OCI-LY7 (cell line): ENCODE data around the gene PAX7. TPM values are rescaled to one million over a fixed set of nuclear protein-coding genes. Genes with fewer than 3 reads are reported as not detected.

ENCODE experiments used
- BruUV-seq: library from RNA; stranded (reverse); fragments of 400-500 nt; replicated peaks from 2 replicates; lab custom pipeline; 2021; lab: Mats Ljungman, UMichigan
- CTCF ChIA-PET: fragments of 300-600 bp; sonication (Branson Sonifier 250); formaldehyde crosslinking; loops from one replicate; lab custom pipeline; 2022; ENCODE audit warnings: antibody characterized with exemption; ENCODE audit not compliant: unreplicated experiment; lab: Charles Lee
- POLR2A ChIA-PET: fragments of 300-600 bp; sonication (Branson Sonifier 250); formaldehyde crosslinking; loops from one replicate; lab custom pipeline; 2022; ENCODE audit warnings: antibody characterized with exemption; lab: Charles Lee
- DNase-seq: peaks from one replicate; pipeline ENCODE4 v3.0.0-alpha.2; 2015; ENCODE audit warnings: low spot score
- H2AFZ ChIP-seq: fragments of 200-600 bp; sonication (generic), shearing (Covaris generic); 2 replicates; pipeline ENCODE4 v1.6.1; 2014; ENCODE audit warnings: mild to moderate bottlenecking, antibody characterized with exemption, low read length, moderate library complexity
- H3K27ac ChIP-seq: fragments of 200-600 bp; sonication (generic); 2 replicates; pipeline ENCODE4 v1.5.1; 2014; ENCODE audit warnings: mixed run types, low read depth, mild to moderate bottlenecking, moderate library complexity, low read length, inconsistent platforms; ENCODE audit not compliant: poor library complexity, severe bottlenecking
- H3K36me3 ChIP-seq: fragments of 200-600 bp; sonication (generic); 2 replicates; pipeline ENCODE4 v1.6.1; 2014; ENCODE audit warnings: mild to moderate bottlenecking, antibody characterized with exemption, low read length, moderate library complexity, mixed read lengths; ENCODE audit not compliant: insufficient read depth
- H3K4me1 ChIP-seq: fragments of 200-600 bp; sonication (generic); 2 replicates; pipeline ENCODE4 v1.5.1; 2014; ENCODE audit warnings: mild to moderate bottlenecking, low read length; ENCODE audit not compliant: insufficient read depth, poor library complexity, severe bottlenecking
- H3K4me2 ChIP-seq: fragments of 200-600 bp; sonication (generic); 2 replicates; pipeline ENCODE4 v1.6.1; 2014; ENCODE audit warnings: mild to moderate bottlenecking, low read length
- H3K4me3 ChIP-seq: fragments of 200-600 bp; sonication (generic); 2 replicates; pipeline ENCODE4 v1.5.1; 2014; ENCODE audit warnings: mild to moderate bottlenecking, low read depth, low read length; ENCODE audit not compliant: poor library complexity, severe bottlenecking
- H3K79me2 ChIP-seq: fragments of 200-600 bp; sonication (generic); 2 replicates; pipeline ENCODE4 v1.6.1; 2016; ENCODE audit warnings: low read depth, mild to moderate bottlenecking, low read length, moderate library complexity, mixed read lengths; ENCODE audit not compliant: insufficient read depth
- H3K9me2 ChIP-seq: fragments of 200-600 bp; sonication (generic); 2 replicates; pipeline ENCODE4 v1.6.1; 2016; ENCODE audit warnings: mild to moderate bottlenecking, low read length, mixed read lengths; ENCODE audit not compliant: insufficient read depth
- H3K9me3 ChIP-seq: fragments of 200-600 bp; sonication (generic); 2 replicates; pipeline ENCODE4 v1.6.1; 2014; ENCODE audit warnings: mild to moderate bottlenecking, mixed run types, low read length, mixed read lengths
- H4K20me1 ChIP-seq: fragments of 200-600 bp; sonication (generic); 2 replicates; pipeline ENCODE4 v1.6.1; 2014; ENCODE audit warnings: mild to moderate bottlenecking, antibody characterized with exemption, low read length, moderate library complexity, mixed read lengths; ENCODE audit not compliant: insufficient read depth
- EZH2phosphoT487 ChIP-seq: fragments of 200-600 bp; sonication (generic); IDR thresholded peaks from 2 replicates; pipeline ENCODE4 v1.6.1; 2018; ENCODE audit warnings: low read depth, borderline replicate concordance, mild to moderate bottlenecking, mixed run types, antibody characterized with exemption, low read length, moderate library complexity, mixed read lengths
- intact Hi-C: fragments of 100-400 bp; cut with micrococcal nuclease; formaldehyde crosslinking; loops from one replicate; pipeline ENCODE4 v1.10.0; 2022; ENCODE audit not compliant: unreplicated experiment
- total RNA-seq, 2 experiments: library from RNA; depleted of rRNA in 1 of 2; stranded (reverse); fragments of >200 nt in 1 of 2; shearing (Covaris generic) in 1 of 2; gene quantifications; 2 replicates each; pipeline ENCODE4 v1.2.3, GENCODE V29; 2014 to 2022
- TF ChIP-seq, protein P1 (sequence below): fragments of 200-600 bp; sonication (generic); conservative IDR thresholded peaks from 2 replicates; pipeline ENCODE4 v1.5.1; 2014; ENCODE audit warnings: mild to moderate bottlenecking, antibody characterized with exemption, low read length, moderate library complexity, mixed read lengths

The PAX7 gene
- total RNA-seq, 2 experiments from 2014 or later: not detected

- Histone ChIP-seq H3K4me3 (no peak overlapping the region), H3K79me2 (no peaks in the 10 kb centered on the region), H4K20me1 (no peaks in the 10 kb centered on the region), H3K27ac (no peak overlapping the region), H3K9me3 (no peaks in the 10 kb centered on the region), H3K4me2 (no peak overlapping the region), H3K36me3 (no peaks in the 10 kb centered on the region), H3K9me2 (no peaks in the 10 kb centered on the region), H3K4me1 (no peaks in the 10 kb centered on the region), H2AFZ (no peak overlapping the region)
- CTCF ChIA-PET: interaction anchor here (0.7 kb wide), 1 partner anchor 220 kb away, joined by 3 read pairs; no protein-coding TSS in a partner anchor
- BruUV-seq: no TSS peak
- TF ChIP-seq, protein P1, sequence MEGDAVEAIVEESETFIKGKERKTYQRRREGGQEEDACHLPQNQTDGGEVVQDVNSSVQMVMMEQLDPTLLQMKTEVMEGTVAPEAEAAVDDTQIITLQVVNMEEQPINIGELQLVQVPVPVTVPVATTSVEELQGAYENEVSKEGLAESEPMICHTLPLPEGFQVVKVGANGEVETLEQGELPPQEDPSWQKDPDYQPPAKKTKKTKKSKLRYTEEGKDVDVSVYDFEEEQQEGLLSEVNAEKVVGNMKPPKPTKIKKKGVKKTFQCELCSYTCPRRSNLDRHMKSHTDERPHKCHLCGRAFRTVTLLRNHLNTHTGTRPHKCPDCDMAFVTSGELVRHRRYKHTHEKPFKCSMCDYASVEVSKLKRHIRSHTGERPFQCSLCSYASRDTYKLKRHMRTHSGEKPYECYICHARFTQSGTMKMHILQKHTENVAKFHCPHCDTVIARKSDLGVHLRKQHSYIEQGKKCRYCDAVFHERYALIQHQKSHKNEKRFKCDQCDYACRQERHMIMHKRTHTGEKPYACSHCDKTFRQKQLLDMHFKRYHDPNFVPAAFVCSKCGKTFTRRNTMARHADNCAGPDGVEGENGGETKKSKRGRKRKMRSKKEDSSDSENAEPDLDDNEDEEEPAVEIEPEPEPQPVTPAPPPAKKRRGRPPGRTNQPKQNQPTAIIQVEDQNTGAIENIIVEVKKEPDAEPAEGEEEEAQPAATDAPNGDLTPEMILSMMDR: no peak
- no peak for TF ChIP-seq EZH2phosphoT487
- no peak for DNase-seq
- POLR2A ChIA-PET: no interaction called here
- intact Hi-C loops: loop anchor here (5.0 kb wide), 1 partner anchor 278 kb away; no protein-coding TSS in a partner anchor
Measured at GRCh38 chr1:18599086-18599485, 31.6 kb upstream of the PAX7 start.

- Histone ChIP-seq H2AFZ (no peak overlapping the region), H3K36me3 (no peaks in the 10 kb centered on the region), H3K9me3 (no peaks in the 10 kb centered on the region), H4K20me1 (no peaks in the 10 kb centered on the region), H3K79me2 (no peaks in the 10 kb centered on the region), H3K4me2 (no peak overlapping the region), H3K27ac (no peak overlapping the region), H3K4me1 (no peaks in the 10 kb centered on the region), H3K4me3 (no peak overlapping the region), H3K9me2 (no peaks in the 10 kb centered on the region)
- no TSS peak for BruUV-seq
- ChIA-PET POLR2A (interaction anchor here (0.6 kb wide), 1 partner anchor 213 kb away, joined by 3 read pairs; no protein-coding TSS in a partner anchor), CTCF (interaction anchor here (0.7 kb wide), 1 partner anchor 219 kb away, joined by 3 read pairs; no protein-coding TSS in a partner anchor)
- TF ChIP-seq EZH2phosphoT487: no peak
- TF ChIP-seq, protein P1: no peak
- intact Hi-C loops: loop anchor here (5.0 kb wide), 1 partner anchor 278 kb away; no protein-coding TSS in a partner anchor
- no peak for DNase-seq
Measured at GRCh38 chr1:18599704-18600103, 30.9 kb upstream of the PAX7 start.

GRCh38 chr1:18602533-18603211 lies 28.0 kb upstream of the PAX7 start:
- CTCF ChIA-PET: no interaction called here
- no peaks in the 10 kb centered on the region for H3K79me2 ChIP-seq
- H3K4me1 ChIP-seq: no peaks in the 10 kb centered on the region
- DNase-seq: no peak
- POLR2A ChIA-PET: no interaction called here
- H2AFZ ChIP-seq: no peak overlapping the region
- no TSS peak for BruUV-seq
- H3K9me3 ChIP-seq: no peaks in the 10 kb centered on the region
- H3K27ac ChIP-seq: no peak overlapping the region
- TF ChIP-seq, protein P1: no peak
- TF ChIP-seq EZH2phosphoT487: no peak
- H3K4me2 ChIP-seq: no peak overlapping the region
- no peaks in the 10 kb centered on the region for H3K36me3 ChIP-seq
- H3K4me3 ChIP-seq: no peak overlapping the region
- intact Hi-C loops: no loop called here
- no peaks in the 10 kb centered on the region for H4K20me1 ChIP-seq
- H3K9me2 ChIP-seq: no peaks in the 10 kb centered on the region
